ENCODE data around the gene BARX1. TPM values are rescaled to one million over a fixed set of nuclear protein-coding genes. Genes with fewer than 3 reads are reported as not detected.
"Not testable (repeated sequence)": the region's sequence is repeated elsewhere in the genome, so short reads cannot be mapped to it uniquely, and the experiment has no call there.

Gene BARX1
- total RNA-seq, 1 donor from 2014 or later: not detected

- DNase-seq (ENCODE audit: low read depth): no peak
These were observed 10.8 kb upstream of the BARX1 start for GRCh38 chr9:93965830-93966577.

- no peak for DNase-seq (ENCODE audit: low read depth)
These were observed 9.5 kb upstream of the BARX1 start for GRCh38 chr9:93964685-93965084.

- no peak for DNase-seq (ENCODE audit: low read depth)
These were observed 8.8 kb upstream of the BARX1 start for GRCh38 chr9:93963969-93964368.

- not testable (repeated sequence) for DNase-seq (ENCODE audit: low read depth)
These were observed 8.3 kb upstream of the BARX1 start for GRCh38 chr9:93963489-93963888.

- DNase-seq (ENCODE audit: low read depth): peak; percentile 66
These were observed 7.6 kb upstream of the BARX1 start for GRCh38 chr9:93962561-93963440.

- no peak for DNase-seq (ENCODE audit: low read depth)
These were observed 6.9 kb upstream of the BARX1 start for GRCh38 chr9:93962017-93962416.

GRCh38 chr9:93960971-93961841 is 6.1 kb upstream of the BARX1 start:
- DNase-seq (ENCODE audit: low read depth): no peak

- DNase-seq (ENCODE audit: low read depth): no peak
These were observed 5.2 kb upstream of the BARX1 start for GRCh38 chr9:93960221-93960970.

GRCh38 chr9:93959739-93960154 is 4.6 kb upstream of the BARX1 start:
- DNase-seq (ENCODE audit: low read depth): no peak

- no peak for DNase-seq (ENCODE audit: low read depth)
These were observed 3.9 kb upstream of the BARX1 start for GRCh38 chr9:93958819-93959682.

GRCh38 chr9:93958121-93958818 is 3.1 kb upstream of the BARX1 start:
- no peak for DNase-seq (ENCODE audit: low read depth)

- no peak for DNase-seq (ENCODE audit: low read depth)
These were observed 1.0 kb upstream of the BARX1 start for GRCh38 chr9:93955981-93956784.

GRCh38 chr9:93954434-93955061 is 607 bp downstream of the BARX1 start:
- DNase-seq (ENCODE audit: low read depth): no peak

- no peak for DNase-seq (ENCODE audit: low read depth)
These were observed 1.4 kb downstream of the BARX1 start for GRCh38 chr9:93953496-93954433.

- no peak for DNase-seq (ENCODE audit: low read depth)
These were observed 2.2 kb downstream of the BARX1 start for GRCh38 chr9:93952784-93953495.

- DNase-seq (ENCODE audit: low read depth): no peak
These were observed 2.9 kb downstream of the BARX1 start for GRCh38 chr9:93952119-93952783.
